BJ (cell line): ENCODE measurements around the gene PSMC1. TPM values are rescaled to one million over a fixed set of nuclear protein-coding genes. Genes with fewer than 3 reads are reported as not detected.
"Not testable (repeated sequence)": the region's sequence is repeated elsewhere in the genome, so short reads cannot be mapped to it uniquely, and the experiment has no call there.

Source experiments
- CTCF ChIA-PET: fragments of 350-600 bp; formaldehyde crosslinking; extraction: SDS; loops from one replicate; lab custom pipeline; 2021; ENCODE audit warnings: antibody characterized with exemption, inconsistent platforms; lab: Yijun Ruan, JAX
- POLR2A ChIA-PET: fragments of 300-600 bp; sonication (Branson Sonifier 250); formaldehyde crosslinking; extraction: SDS; loops from one replicate; lab custom pipeline; 2021; ENCODE audit warnings: antibody characterized with exemption; lab: Charles Lee
- DNase-seq: peaks from one replicate; pipeline ENCODE4 v3.0.0-alpha.2; 2011; ENCODE audit warnings: low read depth
- H3K27me3 ChIP-seq: 2 replicates; pipeline ENCODE4 v1.6.0; 2011; ENCODE audit warnings: low read length; ENCODE audit not compliant: control insufficient read depth, insufficient read depth
- H3K36me3 ChIP-seq: 2 replicates; pipeline ENCODE4 v1.5.1; 2011; ENCODE audit warnings: low read length; ENCODE audit not compliant: control insufficient read depth, insufficient read depth
- H3K4me3 ChIP-seq: 2 replicates; pipeline ENCODE4 v1.5.1; 2011; ENCODE audit warnings: low read depth, mild to moderate bottlenecking, control low read depth, low read length
- CTCF ChIP-seq: IDR thresholded peaks from 2 replicates; pipeline ENCODE4 v1.5.1; 2011; ENCODE audit warnings: low read depth, mild to moderate bottlenecking, control low read depth, inconsistent platforms, low read length, moderate library complexity; ENCODE audit not compliant: insufficient read depth
- polyA plus RNA-seq: library from polyadenylated mRNA; depleted of rRNA; stranded (reverse); fragments of >200 nt; gene quantifications from 2 replicates; pipeline ENCODE4 v1.2.3, GENCODE V29; 2011

PSMC1 gene
- polyA plus RNA-seq, 1 experiment, result 102 TPM

- TF ChIP-seq CTCF, result no peak
- H3K4me3 ChIP-seq, result no peak overlapping the region
- DNase-seq, result no peak
- no peaks in the 10 kb centered on the region for H3K36me3 ChIP-seq
- ChIA-PET POLR2A (no interaction called here), CTCF (interaction anchor here (13.2 kb wide), 1 partner anchor 268 kb away, joined by 156 read pairs; no protein-coding TSS in a partner anchor)
- H3K27me3 ChIP-seq, result no peaks in the 10 kb centered on the region
Measured at GRCh38 chr14:90239139-90239538, 17.2 kb upstream of the PSMC1 start.

GRCh38 chr14:90242444-90242843, 13.9 kb upstream of the PSMC1 start:
- POLR2A ChIA-PET, result no interaction called here
- no peak for TF ChIP-seq CTCF
- Histone ChIP-seq H3K36me3 (no peaks in the 10 kb centered on the region), H3K27me3 (no peaks in the 10 kb centered on the region), H3K4me3 (no peak overlapping the region)
- CTCF ChIA-PET, result interaction anchor here (1.0 kb wide), 1 partner anchor 14 kb away, joined by 3 read pairs; the partner anchor contains the start of gene PSMC1
- DNase-seq, result no peak

GRCh38 chr14:90246936-90247335, 9.4 kb upstream of the PSMC1 start:
- Histone ChIP-seq H3K4me3 (no peak overlapping the region), H3K36me3 (no peaks in the 10 kb centered on the region), H3K27me3 (no peaks in the 10 kb centered on the region)
- no peak for DNase-seq
- ChIA-PET CTCF (interaction anchor here (1.4 kb wide), 1 partner anchor 10 kb away, joined by 3 read pairs; no protein-coding TSS in a partner anchor), POLR2A (no interaction called here)
- no peak for TF ChIP-seq CTCF

GRCh38 chr14:90247441-90247840, 8.9 kb upstream of the PSMC1 start:
- H3K27me3 ChIP-seq, H3K4me3 ChIP-seq, H3K36me3 ChIP-seq, DNase-seq, POLR2A ChIA-PET: not testable (repeated sequence)
- CTCF ChIA-PET, result interaction anchor here (1.4 kb wide), 1 partner anchor 10 kb away, joined by 3 read pairs; no protein-coding TSS in a partner anchor

- ChIA-PET POLR2A (no interaction called here), CTCF (no interaction called here)
- no peak for DNase-seq
- no peak overlapping the region for H3K4me3 ChIP-seq
- no peaks in the 10 kb centered on the region for H3K27me3 ChIP-seq
- H3K36me3 ChIP-seq, result no peaks in the 10 kb centered on the region
- no peak for TF ChIP-seq CTCF
Measured at GRCh38 chr14:90248594-90248993, 7.8 kb upstream of the PSMC1 start.

- TF ChIP-seq CTCF, result no peak
- H3K36me3 ChIP-seq, result no peaks in the 10 kb centered on the region
- ChIA-PET POLR2A (no interaction called here), CTCF (interaction anchor here (1.1 kb wide), 1 partner anchor 18 kb away, joined by 3 read pairs; no protein-coding TSS in a partner anchor)
- no peaks in the 10 kb centered on the region for H3K27me3 ChIP-seq
- no peak for DNase-seq
- no peak overlapping the region for H3K4me3 ChIP-seq
Measured at GRCh38 chr14:90253826-90254225, 2.5 kb upstream of the PSMC1 start.
